Measurements from ENCODE around the gene VAV1. TPM values are rescaled to one million over a fixed set of nuclear protein-coding genes. Genes with fewer than 3 reads are reported as not detected.

Gene VAV1
- total and polyA plus RNA-seq, 2 of the 8 experiments (the other 6 are each of a cell fraction or from before 2014, with no cell fraction given): 0.21 to 0.22 TPM

DNA sequence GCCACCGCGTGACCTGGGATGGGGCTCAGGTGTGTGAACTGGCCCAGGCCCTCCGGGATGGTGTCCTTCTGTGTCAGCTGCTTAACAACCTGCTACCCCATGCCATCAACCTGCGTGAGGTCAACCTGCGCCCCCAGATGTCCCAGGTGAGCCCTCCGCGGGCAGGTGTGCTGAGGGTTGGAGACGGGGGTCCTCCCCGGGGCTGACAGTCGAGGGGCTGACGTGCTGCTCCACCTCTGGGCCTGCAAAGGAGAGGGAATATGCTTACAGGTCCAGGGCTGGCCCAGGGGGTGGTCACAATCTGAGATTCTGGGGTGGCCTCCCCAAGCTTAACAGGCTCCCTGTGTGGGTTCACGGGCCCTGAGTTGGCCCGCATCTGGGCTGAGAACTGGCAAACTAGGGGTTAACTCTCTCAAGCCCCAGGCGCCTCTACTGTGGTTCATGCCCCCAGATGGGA, 386 bp downstream of the VAV1 start (continued):
- TF ChIP-seq, protein P1, sequence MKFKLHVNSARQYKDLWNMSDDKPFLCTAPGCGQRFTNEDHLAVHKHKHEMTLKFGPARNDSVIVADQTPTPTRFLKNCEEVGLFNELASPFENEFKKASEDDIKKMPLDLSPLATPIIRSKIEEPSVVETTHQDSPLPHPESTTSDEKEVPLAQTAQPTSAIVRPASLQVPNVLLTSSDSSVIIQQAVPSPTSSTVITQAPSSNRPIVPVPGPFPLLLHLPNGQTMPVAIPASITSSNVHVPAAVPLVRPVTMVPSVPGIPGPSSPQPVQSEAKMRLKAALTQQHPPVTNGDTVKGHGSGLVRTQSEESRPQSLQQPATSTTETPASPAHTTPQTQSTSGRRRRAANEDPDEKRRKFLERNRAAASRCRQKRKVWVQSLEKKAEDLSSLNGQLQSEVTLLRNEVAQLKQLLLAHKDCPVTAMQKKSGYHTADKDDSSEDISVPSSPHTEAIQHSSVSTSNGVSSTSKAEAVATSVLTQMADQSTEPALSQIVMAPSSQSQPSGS (IDR thresholded peaks at IDR 0.05; ENCODE audit: low read length): no peak
- TF ChIP-seq SUZ12 (IDR thresholded peaks at IDR 0.05; ENCODE audit: low read length) (no peak), SP4 (IDR thresholded peaks at IDR 0.05; ENCODE audit: low read length) (no peak), JUN (IDR thresholded peaks at IDR 0.05; ENCODE audit: low read depth, low read length) (no peak)

Measured in H1 (cell line).